GM19023 (cell line): ENCODE results near the gene IGFLR1.
"Not testable (repeated sequence)": the region's sequence is repeated elsewhere in the genome, so short reads cannot be mapped to it uniquely, and the experiment has no call there.

Source experiments
- ATAC-seq: cut with Tn5 transposase; IDR thresholded peaks from one replicate; pipeline ENCODE4 v1.9.1; 2021; ENCODE audit warnings: mild to moderate bottlenecking, moderate library complexity; ENCODE audit not compliant: unreplicated experiment

Gene IGFLR1

GRCh38 chr19:35724132-35724531, 18.1 kb downstream of the IGFLR1 start:
- ATAC-seq = not testable (repeated sequence)

GRCh38 chr19:35723671-35724070, 18.6 kb downstream of the IGFLR1 start:
- ATAC-seq = no peak

- ATAC-seq = no peak
These were observed 19.4 kb downstream of the IGFLR1 start for GRCh38 chr19:35722897-35723296.

GRCh38 chr19:35722461-35722860, 19.8 kb downstream of the IGFLR1 start:
- no peak for ATAC-seq

- no peak for ATAC-seq
These were observed 20.9 kb downstream of the IGFLR1 start for GRCh38 chr19:35721374-35721773.

- ATAC-seq = no peak
These were observed 21.6 kb downstream of the IGFLR1 start for GRCh38 chr19:35720648-35721047.

GRCh38 chr19:35720163-35720524, 22.1 kb downstream of the IGFLR1 start:
- no peak for ATAC-seq

GRCh38 chr19:35719402-35720162, 22.7 kb downstream of the IGFLR1 start:
- ATAC-seq = no peak

- no peak for ATAC-seq
These were observed 23.8 kb downstream of the IGFLR1 start for GRCh38 chr19:35718345-35719041.

- ATAC-seq = peak; percentile 49
These were observed 24.4 kb downstream of the IGFLR1 start, which contains the start of gene KMT2B for GRCh38 chr19:35717665-35718344. Gene KMT2B, plus strand, starts transcription at chr19:35718003. Its CDS starts 16 bp downstream, at chr19:35718019.

GRCh38 chr19:35716801-35717664, 25.2 kb downstream of the IGFLR1 start:
- peak; percentile 62 for ATAC-seq

GRCh38 chr19:35715981-35716800, 26.1 kb downstream of the IGFLR1 start:
- ATAC-seq = no peak

GRCh38 chr19:35715355-35715809, 26.9 kb downstream of the IGFLR1 start:
- ATAC-seq = no peak

GRCh38 chr19:35714601-35715354, 27.5 kb downstream of the IGFLR1 start:
- no peak for ATAC-seq

- ATAC-seq = no peak
These were observed 28.3 kb downstream of the IGFLR1 start for GRCh38 chr19:35713904-35714495.

- no peak for ATAC-seq
These were observed 28.8 kb downstream of the IGFLR1 start for GRCh38 chr19:35713506-35713850.

GRCh38 chr19:35712567-35713505, 29.4 kb downstream of the IGFLR1 start:
- no peak for ATAC-seq
